Activated effector memory CD4-positive, alpha-beta T cell treated with anti-CD3 and anti-CD28 coated beads, Interleukin-2, amount 50 U/mL, for 16 hours (primary cell): ENCODE measurements around the gene TMEM171.
A peak's percentile ranks its signal among the peaks of the same experiment; 100 is the strongest.

Source experiments
- DNase-seq: peaks from one replicate; pipeline ENCODE4 v3.0.0-alpha.2; 2020

Gene TMEM171

DNA sequence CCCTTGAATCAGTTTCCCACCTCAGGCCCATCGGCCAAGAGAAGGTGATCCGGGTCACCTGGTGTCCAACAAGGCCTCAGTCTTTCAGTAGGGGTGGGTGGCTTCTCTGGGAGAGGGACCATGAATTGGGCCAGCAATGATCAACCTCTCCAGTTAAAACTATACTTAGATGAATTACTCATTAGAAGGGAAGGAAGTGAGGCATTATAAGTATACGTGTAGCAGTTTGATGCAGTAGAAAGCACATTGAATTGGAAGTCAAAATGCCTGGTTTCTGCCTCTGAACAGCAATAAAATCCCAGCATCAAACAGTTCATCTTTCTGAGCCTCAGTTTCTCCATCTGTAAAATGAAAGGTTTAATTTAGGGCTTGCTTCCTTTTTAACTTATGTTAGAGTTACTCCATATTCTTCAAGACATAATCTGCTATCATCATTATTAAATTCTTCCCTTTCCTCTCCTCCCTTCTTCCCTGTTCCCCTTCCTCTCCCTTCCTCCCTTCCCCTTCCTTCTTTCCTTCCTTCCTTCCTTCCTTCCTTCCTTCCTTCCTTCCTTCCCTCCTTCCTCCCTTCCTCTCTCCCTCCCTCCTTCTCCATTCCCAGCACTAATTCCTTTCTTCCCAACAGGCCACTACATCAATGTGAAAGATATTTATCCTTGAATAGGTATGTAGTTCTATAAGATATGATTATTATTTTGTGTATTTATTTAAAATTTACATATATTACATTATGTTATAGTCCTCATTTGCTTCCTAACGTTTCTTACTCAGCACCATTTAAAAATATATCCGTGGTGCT lies 34.0 kb downstream of the TMEM171 start:
- DNase-seq = no peak

DNA sequence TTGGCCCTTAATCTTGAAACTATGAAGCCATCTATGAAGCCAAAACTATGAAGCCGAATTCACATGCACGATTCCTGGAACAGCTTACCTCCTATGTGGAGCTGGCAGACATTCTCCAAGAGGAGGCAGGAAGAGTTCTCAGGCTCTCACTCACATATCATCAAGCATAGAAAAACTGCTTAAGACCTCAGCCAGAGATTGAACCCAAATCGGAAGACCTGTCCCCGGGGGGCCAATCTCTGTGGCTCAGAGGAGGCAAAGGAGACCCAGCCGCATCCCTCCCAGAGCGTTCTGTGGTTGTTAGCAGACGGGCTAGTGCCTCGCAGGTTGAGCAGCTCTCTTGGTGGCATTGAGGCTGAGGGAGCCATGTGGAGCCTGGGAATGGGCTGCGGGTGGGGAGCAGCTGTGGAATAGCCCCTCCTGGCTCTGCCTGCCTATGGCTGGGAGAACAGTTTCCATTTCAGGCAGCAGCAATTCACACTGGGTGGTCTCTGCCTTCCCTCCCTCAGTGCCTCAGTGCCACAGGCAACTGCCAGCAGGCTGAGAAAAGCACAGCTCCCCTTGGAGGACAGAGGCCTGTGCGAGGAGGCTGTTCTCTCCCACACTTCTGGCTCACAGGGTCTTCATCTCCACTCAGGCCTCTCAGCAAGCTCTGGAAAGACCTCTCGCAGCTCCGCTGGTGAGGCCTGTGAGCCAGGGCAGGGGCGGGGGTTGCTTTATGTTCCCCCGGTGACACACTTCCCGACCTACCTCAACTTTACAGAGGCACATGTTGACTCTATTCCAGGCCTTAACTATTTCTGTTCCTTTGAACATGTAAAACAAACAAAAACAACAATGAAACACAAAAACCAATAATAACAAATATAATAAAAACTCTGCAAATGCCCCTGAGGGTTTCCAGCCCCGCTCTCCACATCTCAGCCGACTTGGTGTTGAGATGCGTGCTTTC lies 35.2 kb downstream of the TMEM171 start:
- no peak for DNase-seq

- no peak for DNase-seq
Measured at GRCh38 chr5:73157414-73158303, 37.3 kb downstream of the TMEM171 start.

- DNase-seq = no peak
Measured at GRCh38 chr5:73158313-73158712, 37.9 kb downstream of the TMEM171 start.

GRCh38 chr5:73160239-73160671 lies 39.9 kb downstream of the TMEM171 start:
- peak; percentile 71 for DNase-seq

- DNase-seq = no peak
Measured at GRCh38 chr5:73170522-73170921, 50.1 kb downstream of the TMEM171 start.

GRCh38 chr5:73171495-73171894 lies 51.1 kb downstream of the TMEM171 start:
- DNase-seq = no peak

DNA sequence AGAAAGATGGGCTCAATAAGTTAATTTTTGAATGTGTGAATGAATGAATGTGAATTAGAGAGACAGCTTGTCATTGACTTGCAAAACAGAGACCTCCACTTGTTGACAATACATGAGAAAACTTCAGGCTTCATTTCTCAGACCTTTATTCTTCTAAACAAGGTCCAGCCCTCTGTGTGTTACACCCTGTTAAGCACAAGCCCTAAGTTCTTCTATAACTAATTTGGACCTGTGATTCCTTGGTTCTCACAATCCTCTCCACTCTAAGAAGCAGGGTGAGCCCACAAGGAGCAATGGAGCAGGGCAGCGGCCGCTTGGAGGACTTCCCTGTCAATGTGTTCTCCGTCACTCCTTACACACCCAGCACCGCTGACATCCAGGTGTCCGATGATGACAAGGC lies 52.6 kb downstream of the TMEM171 start, which contains the start of gene TMEM174:
TSS of gene TMEM174 (plus strand) at position 243 of the 400 bp plus-strand sequence. CDS start at position 294, 51 bp downstream.
- no peak for DNase-seq

DNA sequence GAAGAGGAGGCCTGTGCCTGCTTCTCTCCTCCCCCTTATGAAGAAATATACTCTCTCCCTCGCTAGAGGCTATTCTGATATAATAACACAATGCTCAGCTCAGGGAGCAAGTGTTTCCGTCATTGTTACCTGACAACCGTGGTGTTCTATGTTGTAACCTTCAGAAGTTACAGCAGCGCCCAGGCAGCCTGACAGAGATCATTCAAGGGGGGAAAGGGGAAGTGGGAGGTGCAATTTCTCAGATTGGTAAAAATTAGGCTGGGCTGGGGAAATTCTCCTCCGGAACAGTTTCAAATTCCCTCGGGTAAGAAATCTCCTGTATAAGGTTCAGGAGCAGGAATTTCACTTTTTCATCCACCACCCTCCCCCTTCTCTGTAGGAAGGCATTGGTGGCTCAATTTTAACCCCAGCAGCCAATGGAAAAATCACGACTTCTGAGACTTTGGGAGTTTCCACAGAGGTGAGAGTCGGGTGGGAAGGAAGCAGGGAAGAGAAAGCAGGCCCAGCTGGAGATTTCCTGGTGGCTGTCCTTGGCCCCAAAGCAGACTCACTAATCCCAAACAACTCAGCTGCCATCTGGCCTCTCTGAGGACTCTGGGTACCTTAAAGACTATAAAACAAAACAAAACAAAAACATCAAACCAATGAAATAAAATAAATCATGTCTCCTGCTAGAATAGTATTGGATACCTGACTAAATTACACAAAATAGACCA lies 53.9 kb downstream of the TMEM171 start:
- DNase-seq = no peak

DNA sequence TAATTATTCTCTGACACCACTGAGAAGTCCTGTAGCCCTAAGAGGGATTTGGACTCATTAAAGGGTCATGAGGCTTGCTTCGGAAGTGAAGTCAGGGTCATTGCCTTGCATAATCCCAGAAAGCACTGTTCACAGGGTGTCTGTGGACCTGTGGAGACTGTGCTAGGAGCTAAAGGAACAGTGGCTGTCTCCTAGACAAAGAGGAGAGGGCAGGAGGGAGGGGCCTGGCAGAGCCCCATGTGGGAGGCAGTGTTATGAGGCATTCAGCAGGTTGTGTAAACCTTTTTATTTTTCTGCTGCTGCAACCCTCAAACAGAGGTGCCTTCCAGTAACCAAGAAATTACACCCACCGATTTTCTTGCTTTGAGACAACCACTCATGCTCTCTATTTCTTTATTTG lies 55.9 kb downstream of the TMEM171 start:
- DNase-seq = no peak

DNA sequence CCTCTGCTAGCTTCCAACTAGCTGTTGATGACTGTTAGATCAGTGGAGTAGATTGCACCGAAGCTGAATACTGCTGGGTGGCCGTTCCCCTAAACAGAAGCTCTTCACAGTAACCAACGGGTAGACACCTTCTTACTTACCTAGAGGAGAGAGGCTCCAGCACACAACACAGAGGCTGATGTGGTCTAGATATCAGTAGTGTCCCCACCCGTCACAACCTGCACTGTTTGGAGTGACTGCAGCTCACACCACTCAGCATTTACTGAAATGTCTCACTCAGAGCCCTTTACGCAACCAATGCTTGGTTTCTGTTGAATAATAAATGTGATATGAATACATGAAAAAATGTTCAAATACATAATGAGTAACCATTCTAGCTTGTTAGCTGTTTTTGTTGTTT lies 57.9 kb downstream of the TMEM171 start:
- DNase-seq = no peak

- no peak for DNase-seq
Measured at GRCh38 chr5:73179730-73180129, 59.4 kb downstream of the TMEM171 start.

- DNase-seq = no peak
Measured at GRCh38 chr5:73180566-73180965, 60.2 kb downstream of the TMEM171 start.
